AG10803 (cell line): ENCODE data around the gene NT5DC3.
A peak's percentile ranks its signal among the peaks of the same experiment; 100 is the strongest.

ENCODE experiments used
- DNase-seq: peaks from one replicate; pipeline ENCODE4 v3.0.0; 2010; ENCODE audit warnings: low read depth
- H3K4me3 ChIP-seq: 2 replicates; pipeline ENCODE4 v1.5.1; 2011; ENCODE audit warnings: mild to moderate bottlenecking, low read length, control low read depth
- CTCF ChIP-seq: conservative IDR thresholded peaks from 2 replicates; pipeline ENCODE4 v1.5.1; 2011; ENCODE audit warnings: mild to moderate bottlenecking, low read length, control low read depth, inconsistent platforms

The NT5DC3 gene

GRCh38 chr12:103742349-103742932 lies 98.6 kb downstream of the NT5DC3 start:
- no peak for TF ChIP-seq CTCF
- no peak overlapping the region for H3K4me3 ChIP-seq
- peak; percentile 18 for DNase-seq

- no peak for TF ChIP-seq CTCF
- no peak for DNase-seq
- H3K4me3 ChIP-seq = no peak overlapping the region
These were observed 103.2 kb downstream of the NT5DC3 start for GRCh38 chr12:103737881-103738280.

- no peak overlapping the region for H3K4me3 ChIP-seq
- TF ChIP-seq CTCF = no peak
- DNase-seq = no peak
These were observed 104.5 kb downstream of the NT5DC3 start for GRCh38 chr12:103736572-103736971.

GRCh38 chr12:103735291-103735690 lies 105.7 kb downstream of the NT5DC3 start:
- no peak overlapping the region for H3K4me3 ChIP-seq
- TF ChIP-seq CTCF = no peak
- DNase-seq = no peak

GRCh38 chr12:103734863-103735262 lies 106.2 kb downstream of the NT5DC3 start:
- DNase-seq = no peak
- TF ChIP-seq CTCF = no peak
- H3K4me3 ChIP-seq = no peak overlapping the region

- no peak for DNase-seq
- H3K4me3 ChIP-seq = no peak overlapping the region
- no peak for TF ChIP-seq CTCF
These were observed 109.5 kb downstream of the NT5DC3 start for GRCh38 chr12:103731539-103731938.

GRCh38 chr12:103729499-103729898 lies 111.5 kb downstream of the NT5DC3 start:
- no peak overlapping the region for H3K4me3 ChIP-seq
- TF ChIP-seq CTCF = no peak
- DNase-seq = no peak
